ENCODE data around the gene PRCP.

The PRCP gene

DNA sequence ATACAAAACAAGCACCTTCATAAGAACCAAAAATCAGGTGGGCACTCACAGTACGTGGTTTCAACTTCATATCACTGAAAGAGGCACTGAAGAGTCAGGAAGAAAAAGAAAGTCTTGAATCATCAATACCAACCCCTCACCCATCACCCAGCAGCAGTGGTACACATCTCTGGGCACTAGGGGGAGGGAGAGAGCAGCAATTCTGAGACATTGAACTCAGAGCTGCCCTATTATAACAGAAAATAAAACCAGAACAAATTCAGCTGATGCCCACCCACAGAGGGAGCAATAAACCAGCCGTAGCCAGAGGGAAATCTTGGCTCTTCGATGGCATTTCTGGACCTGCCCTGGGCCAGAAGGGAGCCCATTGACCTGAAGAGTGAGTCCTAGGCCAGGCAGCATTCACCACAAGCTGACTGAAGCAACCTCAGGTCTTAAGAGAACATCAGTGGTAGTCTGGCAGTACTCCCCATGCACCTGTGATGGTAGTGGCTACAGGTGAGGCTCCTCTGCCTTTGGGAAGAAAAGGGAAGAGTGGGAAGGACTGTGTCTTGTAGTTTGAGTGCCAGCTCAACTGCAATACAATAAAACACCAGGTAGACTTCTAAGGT lies 124.4 kb downstream of the PRCP start:
- no peak for DNase-seq

DNA sequence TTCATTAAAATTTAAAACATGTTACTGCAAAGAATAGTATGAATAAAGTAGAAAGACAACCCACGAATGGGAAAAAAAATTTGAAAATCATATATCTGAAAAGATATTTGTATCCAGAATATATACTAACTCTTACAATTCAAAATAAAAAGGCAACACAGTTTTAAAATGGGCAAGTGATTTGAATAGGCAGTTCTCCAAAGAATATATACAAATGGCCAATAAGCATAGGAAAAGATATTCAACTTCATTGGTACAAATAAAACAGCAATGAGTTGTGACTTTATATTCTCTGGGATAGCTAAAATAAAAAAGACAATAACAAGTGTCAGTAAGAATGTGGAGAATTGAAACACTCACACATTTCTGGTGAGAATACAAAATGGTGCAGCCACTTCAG lies 125.0 kb downstream of the PRCP start:
- DNase-seq: no peak

Data from DMS 273 treated with DMSO at 0.1 percent for 48 hours (cell line).